T-helper 2 cell treated with Interferon-gamma antibody and Interleukin-4, amounts not matched to agents 5 μg/mL and 100 μg/mL, for 36 hours (primary cell): ENCODE data around the gene CLDN7.
A peak's percentile ranks its signal among the peaks of the same experiment; 100 is the strongest.

Experiments
- DNase-seq: peaks from one replicate; pipeline ENCODE4 v3.0.0; 2021; ENCODE audit warnings: low spot score
- H3K27ac Mint-ChIP-seq: one replicate; pipeline ENCODE4 v1.8.0; 2021; ENCODE audit warnings: mild to moderate bottlenecking, mixed read lengths
- H3K27me3 Mint-ChIP-seq: one replicate; pipeline ENCODE4 v1.8.0; 2021; ENCODE audit warnings: low read depth, mixed read lengths
- H3K36me3 Mint-ChIP-seq: one replicate; pipeline ENCODE4 v1.8.0; 2021; ENCODE audit warnings: low read depth, mixed read lengths
- H3K4me1 Mint-ChIP-seq: one replicate; pipeline ENCODE4 v1.8.0; 2021; ENCODE audit warnings: low read depth, mixed read lengths
- H3K4me3 Mint-ChIP-seq: one replicate; pipeline ENCODE4 v1.8.0; 2022; ENCODE audit warnings: mild to moderate bottlenecking, moderate library complexity, mixed read lengths
- H3K9me3 Mint-ChIP-seq: one replicate; pipeline ENCODE4 v1.8.0; 2021; ENCODE audit warnings: mixed read lengths

Gene CLDN7

GRCh38 chr17:7219812-7220592 is 42.3 kb downstream of the CLDN7 start, which contains the start of the genes ACADVL and DLG4:
TSS of gene ACADVL (plus strand) at chr17:7219938. CDS start at chr17:7219985, 47 bp downstream.
TSS of gene DLG4 (minus strand) at chr17:7219836.
- Mint-ChIP-seq H3K9me3 (no peaks in the 10 kb centered on the region), H3K4me1 (peaks cover 50% of the 10 kb centered on the region), H3K27ac (peak within 1 kb of the TSS; percentile 91), H3K4me3 (peak within 1 kb of the TSS; percentile 91), H3K27me3 (no peaks in the 10 kb centered on the region), H3K36me3 (peaks cover 26% of the 10 kb centered on the region)
- peak; percentile 90 for DNase-seq

DNA sequence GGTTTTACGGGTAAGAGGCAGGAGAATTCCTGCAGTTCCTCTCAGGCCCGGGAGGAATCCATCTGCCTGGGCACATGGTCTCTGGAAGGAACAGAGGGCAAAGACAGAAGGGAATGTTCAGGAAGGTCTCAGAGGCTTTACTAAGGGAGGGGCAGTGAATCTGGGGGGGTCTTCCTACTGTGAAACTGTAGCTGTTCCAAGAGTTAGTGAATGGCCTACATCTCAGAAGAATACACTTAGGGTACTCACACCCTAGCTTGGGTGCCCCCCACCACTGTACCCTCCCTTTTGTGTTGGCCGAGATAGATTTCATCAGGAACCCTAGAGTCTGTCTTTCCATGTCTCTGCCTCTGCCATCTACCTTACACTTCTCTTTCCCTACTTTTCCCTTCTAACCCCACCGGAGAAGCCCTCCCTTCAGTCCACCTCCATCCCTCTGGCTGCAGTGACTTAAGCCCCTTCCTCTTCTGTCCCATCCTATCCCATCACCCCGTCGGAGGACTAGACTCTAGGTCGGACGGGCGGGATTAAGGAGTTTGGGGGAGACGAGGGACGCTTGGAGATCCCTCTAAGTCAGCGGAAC is 43.0 kb downstream of the CLDN7 start:
- peak overlapping the region; percentile 91 for H3K27ac Mint-ChIP-seq
- peak overlapping the region; percentile 91 for H3K4me3 Mint-ChIP-seq
- no peaks in the 10 kb centered on the region for H3K9me3 Mint-ChIP-seq
- peaks cover 23% of the 10 kb centered on the region for H3K36me3 Mint-ChIP-seq
- no peaks in the 10 kb centered on the region for H3K27me3 Mint-ChIP-seq
- DNase-seq, result no peak
- peaks cover 55% of the 10 kb centered on the region for H3K4me1 Mint-ChIP-seq

DNA sequence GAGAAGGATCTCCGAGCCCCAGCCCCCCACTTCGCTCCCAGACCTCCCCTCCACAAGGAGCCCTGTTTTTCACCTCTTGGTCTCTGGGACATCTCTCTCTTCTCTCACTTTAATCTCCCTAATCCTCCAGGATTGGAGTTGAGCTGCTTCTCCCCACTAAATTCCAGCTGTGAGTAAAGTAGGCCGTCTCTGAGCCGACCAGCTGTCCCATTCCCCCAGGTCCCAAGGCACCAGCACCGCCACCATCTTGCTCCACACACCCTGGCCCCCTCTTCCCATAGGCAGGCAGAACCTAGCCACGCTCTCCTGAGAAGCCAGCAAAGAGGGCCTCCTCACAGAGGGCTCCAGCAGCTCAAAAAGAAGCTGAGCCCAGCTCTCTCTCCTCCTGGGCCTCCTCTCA is 43.5 kb downstream of the CLDN7 start:
- Mint-ChIP-seq H3K36me3 (peaks cover 18% of the 10 kb centered on the region), H3K27me3 (no peaks in the 10 kb centered on the region)

GRCh38 chr17:7218166-7218565 is 44.1 kb downstream of the CLDN7 start:
- peaks cover 64% of the 10 kb centered on the region for H3K4me1 Mint-ChIP-seq
- peaks cover 4% of the 10 kb centered on the region for H3K27me3 Mint-ChIP-seq
- peak overlapping the region; percentile 91 for H3K4me3 Mint-ChIP-seq
- no peaks in the 10 kb centered on the region for H3K9me3 Mint-ChIP-seq
- peak overlapping the region; percentile 49 for H3K27ac Mint-ChIP-seq
- H3K36me3 Mint-ChIP-seq, result peaks cover 12% of the 10 kb centered on the region
- no peak for DNase-seq

More for the DNA sequence above, 43.5 kb downstream of the CLDN7 start:
- Mint-ChIP-seq H3K27ac (peak overlapping the region; percentile 62), H3K4me3 (peak overlapping the region; percentile 91), H3K4me1 (peaks cover 59% of the 10 kb centered on the region), H3K9me3 (no peaks in the 10 kb centered on the region)
- DNase-seq, result no peak

- Mint-ChIP-seq H3K4me1 (peaks cover 64% of the 10 kb centered on the region), H3K27ac (peak overlapping the region; percentile 75), H3K36me3 (peaks cover 8% of the 10 kb centered on the region), H3K4me3 (peak overlapping the region; percentile 91), H3K9me3 (no peaks in the 10 kb centered on the region), H3K27me3 (peaks cover 6% of the 10 kb centered on the region)
- DNase-seq, result no peak
Observed at GRCh38 chr17:7217113-7217987, 44.9 kb downstream of the CLDN7 start.

- Mint-ChIP-seq H3K9me3 (no peaks in the 10 kb centered on the region), H3K36me3 (peaks cover 6% of the 10 kb centered on the region), H3K27me3 (peaks cover 11% of the 10 kb centered on the region), H3K4me3 (peak overlapping the region; percentile 54), H3K27ac (peak overlapping the region; percentile 45), H3K4me1 (peaks cover 63% of the 10 kb centered on the region)
- no peak for DNase-seq
Observed at GRCh38 chr17:7216242-7217112, 45.8 kb downstream of the CLDN7 start.

- H3K4me1 Mint-ChIP-seq, result peaks cover 57% of the 10 kb centered on the region
- H3K36me3 Mint-ChIP-seq, result no peaks in the 10 kb centered on the region
- H3K9me3 Mint-ChIP-seq, result no peaks in the 10 kb centered on the region
- peak overlapping the region; percentile 90 for H3K4me3 Mint-ChIP-seq
- DNase-seq, result no peak
- H3K27ac Mint-ChIP-seq, result no peak overlapping the region
- H3K27me3 Mint-ChIP-seq, result peaks cover 15% of the 10 kb centered on the region
Observed at GRCh38 chr17:7215652-7216180, 46.6 kb downstream of the CLDN7 start.

DNA sequence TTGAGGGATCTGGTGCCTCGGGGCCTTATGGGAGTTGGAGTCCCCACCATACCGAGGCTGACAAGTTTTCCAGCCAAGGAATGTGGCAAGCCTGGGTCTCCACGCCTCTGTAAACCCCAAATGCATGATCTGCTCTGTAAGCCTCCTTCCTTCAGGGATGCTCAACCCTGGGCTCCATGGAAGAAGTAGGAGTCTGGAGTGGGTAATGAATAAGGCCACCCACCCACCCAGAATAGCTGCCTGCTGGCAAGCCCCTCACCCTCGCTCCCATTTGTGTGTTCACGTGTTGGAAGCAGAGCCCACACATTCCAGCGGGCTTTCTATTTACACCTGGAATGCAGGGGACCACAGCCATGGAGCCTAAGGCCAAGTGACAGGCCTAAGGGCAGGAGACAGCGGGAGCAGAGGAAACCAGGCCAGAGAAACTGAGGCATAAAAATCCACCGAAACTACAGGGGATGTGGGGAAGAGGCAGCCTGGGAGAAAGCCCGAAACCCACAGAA is 47.1 kb downstream of the CLDN7 start:
- H3K4me3 Mint-ChIP-seq, result peak overlapping the region; percentile 90
- H3K27me3 Mint-ChIP-seq, result peaks cover 19% of the 10 kb centered on the region
- no peak for DNase-seq
- peak overlapping the region; percentile 95 for H3K27ac Mint-ChIP-seq
- peaks cover 52% of the 10 kb centered on the region for H3K4me1 Mint-ChIP-seq
- H3K36me3 Mint-ChIP-seq, result no peaks in the 10 kb centered on the region
- H3K9me3 Mint-ChIP-seq, result no peaks in the 10 kb centered on the region

GRCh38 chr17:7214300-7215135 is 47.8 kb downstream of the CLDN7 start:
- Mint-ChIP-seq H3K4me3 (peak overlapping the region; percentile 90), H3K27me3 (peaks cover 22% of the 10 kb centered on the region), H3K36me3 (no peaks in the 10 kb centered on the region), H3K4me1 (peaks cover 51% of the 10 kb centered on the region), H3K9me3 (no peaks in the 10 kb centered on the region), H3K27ac (peak overlapping the region; percentile 95)
- DNase-seq, result peak; percentile 99

GRCh38 chr17:7213895-7214299 is 48.4 kb downstream of the CLDN7 start:
- H3K4me1 Mint-ChIP-seq, result peaks cover 46% of the 10 kb centered on the region
- DNase-seq, result no peak
- H3K27ac Mint-ChIP-seq, result peak overlapping the region; percentile 95
- H3K4me3 Mint-ChIP-seq, result peak overlapping the region; percentile 90
- peaks cover 22% of the 10 kb centered on the region for H3K27me3 Mint-ChIP-seq
- no peaks in the 10 kb centered on the region for H3K9me3 Mint-ChIP-seq
- H3K36me3 Mint-ChIP-seq, result no peaks in the 10 kb centered on the region

GRCh38 chr17:7211491-7212273 is 50.6 kb downstream of the CLDN7 start:
- Mint-ChIP-seq H3K36me3 (no peaks in the 10 kb centered on the region), H3K4me3 (no peak overlapping the region), H3K9me3 (no peaks in the 10 kb centered on the region), H3K27me3 (peaks cover 22% of the 10 kb centered on the region), H3K4me1 (peaks cover 31% of the 10 kb centered on the region), H3K27ac (no peak overlapping the region)
- no peak for DNase-seq
